GM19025 (cell line): ENCODE data around the gene RACK1.

Experiments
- ATAC-seq: cut with Tn5 transposase; IDR thresholded peaks from one replicate; pipeline ENCODE4 v1.9.1; 2021; ENCODE audit warnings: mild to moderate bottlenecking, low read depth, moderate library complexity; ENCODE audit not compliant: unreplicated experiment

The RACK1 gene

DNA sequence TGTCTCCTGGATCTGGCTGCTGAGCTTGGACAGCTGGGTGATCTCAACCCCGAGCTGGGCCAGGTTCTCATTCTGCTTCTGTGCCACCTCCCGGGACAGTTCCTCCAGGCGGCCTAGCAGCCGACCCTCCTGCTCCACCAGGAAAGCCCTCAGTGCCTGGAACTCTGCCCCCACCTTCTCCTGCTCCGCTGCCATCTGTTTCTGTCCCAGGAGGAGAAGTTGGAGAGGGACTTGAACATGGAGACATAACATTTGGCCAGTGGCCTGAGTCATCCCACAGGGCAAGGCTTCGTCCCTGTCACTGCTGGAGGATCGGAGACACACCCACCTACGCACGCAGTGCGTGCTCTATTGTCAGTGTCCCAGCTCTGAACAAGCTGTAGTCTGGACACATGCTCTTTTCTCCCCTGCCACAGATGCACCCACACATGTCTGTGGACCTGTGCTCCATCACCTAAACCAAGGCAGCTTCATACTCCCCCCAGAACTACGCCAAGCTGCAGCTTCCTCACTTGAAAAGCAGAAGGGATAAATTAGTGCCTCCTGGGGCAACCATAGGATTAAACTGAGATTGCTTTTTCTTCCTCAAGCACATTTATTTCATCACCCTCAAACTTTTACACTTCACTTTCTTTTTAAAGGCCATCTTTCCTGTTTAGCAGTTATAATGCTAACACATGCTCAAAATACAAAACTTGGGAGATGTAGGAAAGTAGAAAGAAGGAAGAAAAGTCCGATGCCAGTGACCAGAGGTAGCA, 43.6 kb downstream of the RACK1 start:
- no peak for ATAC-seq

DNA sequence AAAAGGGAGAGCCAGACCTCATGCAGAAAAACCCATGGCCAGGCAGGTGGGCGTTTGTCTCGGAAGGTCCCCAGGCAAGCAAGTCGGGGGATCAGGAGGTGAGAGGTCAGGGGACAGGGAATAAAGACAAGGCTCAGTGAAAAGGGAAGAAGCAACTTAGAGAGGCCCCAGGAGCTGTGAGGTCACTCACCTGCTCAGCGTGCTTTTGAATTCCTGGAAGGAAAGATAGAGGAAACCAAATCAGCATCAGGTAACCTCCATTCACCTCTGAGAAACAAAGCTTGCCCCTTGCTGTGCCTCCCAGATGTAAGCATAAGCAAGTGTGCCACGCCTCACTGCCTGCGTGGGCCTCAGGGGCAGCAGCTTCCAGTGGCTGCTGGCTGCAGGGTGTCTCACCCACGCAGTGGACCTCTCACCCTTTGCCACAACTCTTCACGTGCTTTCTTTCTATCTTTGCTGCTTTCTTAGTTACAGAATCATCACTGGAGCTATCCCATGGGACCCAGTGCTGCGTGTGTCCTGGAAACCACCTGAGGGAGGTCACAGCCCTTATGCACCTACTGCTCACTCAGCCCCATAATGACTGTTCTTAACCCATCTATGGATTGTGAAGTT, 44.7 kb downstream of the RACK1 start:
- ATAC-seq, result peak; percentile 85

DNA sequence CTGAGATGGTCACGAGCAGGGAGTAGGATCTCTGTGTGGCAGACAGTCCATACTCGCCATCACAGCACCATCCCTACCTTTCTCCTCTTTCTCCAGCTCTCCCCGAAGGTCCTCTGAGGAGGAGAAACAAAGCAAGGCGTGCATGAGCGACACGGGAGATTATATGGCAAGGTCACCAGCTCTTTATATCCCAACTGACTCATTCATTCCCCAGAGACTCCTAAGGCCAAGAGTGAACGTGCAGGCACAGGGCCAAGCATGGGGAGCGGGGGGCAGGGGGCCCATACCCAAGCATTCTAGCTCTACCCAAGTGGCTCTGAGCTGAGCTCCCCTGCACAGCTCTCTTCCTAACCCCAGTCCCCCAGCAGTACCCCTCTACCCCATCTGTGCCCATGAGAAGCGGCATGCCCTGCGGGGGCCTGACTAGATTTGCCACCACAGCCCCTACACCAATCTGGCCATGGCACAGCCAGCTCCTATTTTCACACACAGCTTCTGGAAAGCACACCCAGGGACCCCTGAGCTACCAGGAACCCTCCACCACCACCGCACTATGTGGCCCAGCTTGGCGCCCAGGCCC, 45.5 kb downstream of the RACK1 start:
- ATAC-seq, result no peak

DNA sequence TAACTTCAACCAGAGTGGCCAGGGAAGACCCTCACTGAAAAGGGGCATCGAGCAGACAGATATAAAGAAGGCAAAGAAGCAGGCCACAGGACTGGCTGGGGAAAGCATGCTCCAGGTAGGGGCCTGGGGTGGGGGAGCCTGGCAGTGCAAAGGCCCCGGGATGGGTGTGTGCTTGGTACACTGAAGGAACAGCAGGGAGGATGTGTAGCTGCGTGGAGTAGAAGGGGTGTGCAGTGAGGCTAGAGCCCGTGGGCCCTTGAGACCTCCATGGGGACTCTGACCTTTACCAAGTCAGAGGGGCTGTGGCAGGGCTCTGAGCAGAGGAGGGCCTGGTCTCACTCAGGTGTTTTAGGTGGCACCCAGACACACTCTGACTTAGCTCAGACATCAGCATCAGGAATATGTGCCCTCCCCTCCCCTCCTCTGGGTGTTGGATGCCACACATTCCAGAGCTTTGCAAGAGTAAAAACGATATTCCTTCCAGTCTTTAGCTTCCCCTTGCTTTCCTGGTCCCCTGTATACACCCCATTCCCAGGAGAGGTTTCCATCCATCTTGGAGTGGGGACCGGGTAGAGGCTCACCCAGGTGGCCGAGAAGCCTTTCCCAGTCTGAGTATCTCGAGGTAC, 46.3 kb downstream of the RACK1 start:
- no peak for ATAC-seq

DNA sequence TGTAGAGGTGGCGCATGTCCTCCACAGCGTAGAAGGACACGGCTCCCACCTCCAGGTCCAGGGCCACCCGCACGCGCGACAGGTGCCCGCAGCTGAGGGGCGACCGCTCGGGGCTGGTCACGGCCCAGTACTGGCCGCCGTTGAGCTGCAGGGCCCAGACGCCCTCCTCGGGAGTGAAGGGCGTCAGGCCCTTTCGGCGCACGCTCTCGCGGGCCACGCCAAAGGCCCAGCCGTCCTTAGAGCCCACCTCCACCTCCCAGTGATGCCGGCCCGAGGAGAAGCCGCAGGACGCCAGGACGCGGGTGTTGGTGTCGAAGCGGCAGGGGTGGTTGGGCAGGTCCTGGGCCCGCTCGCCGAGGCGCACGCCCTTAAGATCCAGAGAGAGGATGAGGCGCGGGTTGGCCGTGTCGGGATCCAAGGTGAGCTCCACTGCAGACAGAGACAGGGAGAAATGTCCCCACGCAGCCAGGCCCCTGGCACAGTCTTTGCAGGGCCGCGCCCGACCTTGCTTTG, 48.4 kb downstream of the RACK1 start:
- ATAC-seq, result no peak

DNA sequence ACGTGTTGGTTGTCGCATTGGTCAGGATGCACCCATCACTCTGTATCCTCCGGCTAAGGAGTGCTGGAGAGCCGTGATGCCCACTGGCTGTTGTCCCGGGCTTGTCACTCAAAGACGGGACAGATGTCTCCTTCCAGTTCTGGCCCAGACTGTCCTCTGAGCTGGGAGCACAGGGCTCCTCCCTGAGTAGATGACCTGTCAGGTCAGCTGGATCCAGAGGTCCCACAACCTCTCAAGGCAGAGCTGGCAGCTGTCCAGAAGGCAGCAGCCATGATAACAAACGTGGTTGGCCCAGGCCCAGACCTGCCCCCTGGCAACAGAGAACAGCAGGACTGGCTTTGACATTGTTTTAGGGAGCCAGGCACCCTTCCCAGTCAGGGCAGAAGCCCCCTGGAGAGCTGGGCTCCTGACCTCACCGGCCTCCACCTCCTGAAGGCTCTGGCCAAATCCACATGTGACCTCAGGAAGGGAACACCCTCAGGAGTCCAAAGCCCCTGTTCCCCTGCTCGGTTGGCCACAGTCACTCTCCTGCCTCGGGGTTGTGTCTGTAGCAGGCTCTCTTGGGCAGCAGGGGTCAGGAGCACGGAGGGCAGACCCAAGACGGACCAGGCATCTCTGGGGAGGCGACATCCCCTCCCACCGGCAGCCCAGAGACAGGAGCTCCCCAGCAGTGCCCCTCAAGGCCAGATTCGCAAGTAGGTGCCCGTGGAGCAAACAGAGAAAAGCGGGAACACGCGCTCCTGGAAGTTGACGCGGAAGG, 49.0 kb downstream of the RACK1 start:
- no peak for ATAC-seq

DNA sequence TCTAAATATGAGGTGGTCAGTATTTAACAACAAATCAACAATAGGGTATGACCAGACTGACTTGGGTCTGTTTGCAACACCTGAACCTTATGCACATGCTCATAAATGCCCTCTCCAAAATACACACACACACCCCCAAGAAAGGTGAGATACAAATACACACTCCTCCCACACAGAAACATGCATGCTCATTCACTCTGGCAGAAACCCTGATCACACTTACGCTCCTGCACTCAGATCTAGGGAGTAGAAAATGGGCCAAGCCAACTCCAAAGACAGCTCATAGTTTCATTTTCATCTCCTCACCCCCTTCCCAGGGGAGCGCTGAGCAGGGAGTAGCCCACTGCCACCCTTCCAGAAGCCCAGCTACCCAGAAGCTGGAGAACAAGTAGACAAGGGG, 50.0 kb downstream of the RACK1 start:
- ATAC-seq, result no peak

DNA sequence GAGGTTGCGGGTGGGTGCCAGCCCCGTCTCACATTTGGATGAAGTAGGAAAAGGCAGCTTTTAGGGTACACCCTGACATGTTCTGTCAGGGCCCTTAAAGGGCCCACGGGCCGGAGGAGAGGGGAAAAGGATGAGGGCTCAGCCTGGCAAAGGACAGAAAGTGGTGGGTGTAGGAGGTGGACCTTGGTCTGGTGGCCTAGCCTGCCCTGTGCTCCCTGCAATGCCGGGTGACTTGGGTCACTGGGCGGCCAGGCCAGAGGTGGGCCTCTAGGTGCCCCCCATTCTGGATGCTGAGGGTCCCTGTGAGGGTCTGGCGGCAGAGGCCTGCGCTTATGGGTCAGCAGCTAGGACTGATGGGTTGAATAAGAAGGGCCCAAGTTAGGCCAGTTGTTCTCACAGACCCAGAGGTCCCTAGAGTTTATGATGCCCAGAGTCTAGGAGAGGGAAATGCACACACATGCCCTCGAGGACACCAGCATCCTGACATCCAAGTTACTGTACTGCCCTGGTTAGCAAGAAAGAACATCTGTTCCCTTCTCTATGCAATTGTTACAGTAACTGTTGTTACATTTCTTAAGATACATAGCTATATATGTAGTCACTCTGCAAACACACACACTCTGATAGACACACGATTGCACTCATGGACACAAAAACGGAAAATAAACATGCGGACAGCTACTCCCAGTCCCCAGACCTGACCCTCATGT, 51.2 kb downstream of the RACK1 start:
- ATAC-seq, result no peak

DNA sequence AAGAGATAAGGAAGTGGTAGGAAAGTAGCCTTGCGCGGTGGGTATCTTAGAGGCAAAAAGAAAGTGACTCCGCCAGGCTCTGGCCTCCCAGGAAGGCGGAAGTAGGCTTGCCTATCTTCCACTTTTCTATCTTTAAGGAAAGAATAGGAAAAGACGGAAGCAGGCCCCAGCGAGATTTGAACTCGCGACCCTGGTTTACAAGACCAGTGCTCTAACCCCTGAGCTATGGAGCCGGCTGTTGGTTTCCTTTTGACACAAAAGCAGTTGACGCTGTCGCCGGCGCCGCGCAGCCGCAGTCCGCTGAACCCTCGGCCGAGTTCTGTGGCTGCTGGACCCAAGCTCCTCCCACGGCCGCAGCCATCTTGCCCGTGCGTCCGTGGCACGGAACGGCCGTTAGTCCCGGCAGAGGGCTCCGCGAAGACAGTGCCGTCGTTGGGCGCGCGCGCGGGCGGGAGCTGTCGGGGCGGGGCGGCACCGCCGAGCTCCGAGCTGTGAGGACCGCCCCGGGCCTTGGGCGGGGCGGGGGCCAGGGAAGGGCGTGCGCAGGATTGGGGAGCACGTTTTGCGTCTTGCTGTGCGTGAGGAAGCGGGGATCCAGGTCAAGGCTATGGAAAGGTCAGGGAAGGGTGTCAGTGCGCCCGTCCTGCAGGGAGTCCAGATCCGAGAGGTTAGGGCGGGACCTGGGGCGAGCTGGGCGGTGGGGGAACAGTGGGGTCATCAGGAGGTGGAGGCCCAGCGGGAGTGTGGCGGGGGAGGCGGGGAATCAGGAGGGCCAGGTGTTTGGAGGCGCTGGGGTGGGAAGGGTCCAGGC, 52.0 kb downstream of the RACK1 start:
- peak; percentile 65 for ATAC-seq

DNA sequence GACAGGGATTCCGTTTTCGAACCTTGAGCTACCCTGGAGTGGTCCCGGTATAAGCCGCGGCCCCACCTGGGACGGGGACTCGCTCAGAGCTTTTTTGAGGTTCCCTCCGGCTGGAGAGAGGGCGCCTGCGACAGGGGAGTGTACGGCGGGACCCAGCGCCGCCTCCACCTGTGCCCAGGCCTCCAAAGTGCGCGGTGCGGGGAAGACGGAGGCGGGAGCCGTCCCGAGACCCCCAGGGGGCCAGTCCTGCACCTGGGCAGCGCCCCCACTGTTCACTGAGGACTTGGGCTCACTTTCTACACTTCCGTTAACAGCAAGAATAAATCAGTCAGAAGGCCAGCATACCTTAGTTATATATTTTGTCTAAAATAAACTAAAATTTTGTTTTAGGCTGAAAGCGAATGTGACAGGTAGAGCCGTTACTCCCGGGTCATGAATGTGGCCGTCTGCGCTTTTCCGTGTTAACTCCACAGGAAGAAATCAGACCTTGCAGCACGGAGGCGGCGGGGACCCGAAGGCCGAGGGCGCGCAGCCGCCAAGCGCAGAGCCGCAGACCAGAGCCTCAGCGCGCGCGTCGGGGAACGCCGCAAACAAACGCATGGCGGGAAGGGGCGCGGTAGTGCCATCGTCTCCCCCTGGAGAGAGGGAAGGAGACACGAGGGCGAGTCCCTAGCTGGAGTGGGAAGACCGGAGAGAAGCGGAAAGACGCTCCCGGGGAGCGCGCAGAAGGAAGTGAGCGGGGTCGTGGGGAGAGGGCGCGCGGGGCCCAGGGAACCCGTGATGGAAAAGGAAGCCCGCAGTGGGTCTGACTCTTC, 52.8 kb downstream of the RACK1 start:
- ATAC-seq, result peak; percentile 1

DNA sequence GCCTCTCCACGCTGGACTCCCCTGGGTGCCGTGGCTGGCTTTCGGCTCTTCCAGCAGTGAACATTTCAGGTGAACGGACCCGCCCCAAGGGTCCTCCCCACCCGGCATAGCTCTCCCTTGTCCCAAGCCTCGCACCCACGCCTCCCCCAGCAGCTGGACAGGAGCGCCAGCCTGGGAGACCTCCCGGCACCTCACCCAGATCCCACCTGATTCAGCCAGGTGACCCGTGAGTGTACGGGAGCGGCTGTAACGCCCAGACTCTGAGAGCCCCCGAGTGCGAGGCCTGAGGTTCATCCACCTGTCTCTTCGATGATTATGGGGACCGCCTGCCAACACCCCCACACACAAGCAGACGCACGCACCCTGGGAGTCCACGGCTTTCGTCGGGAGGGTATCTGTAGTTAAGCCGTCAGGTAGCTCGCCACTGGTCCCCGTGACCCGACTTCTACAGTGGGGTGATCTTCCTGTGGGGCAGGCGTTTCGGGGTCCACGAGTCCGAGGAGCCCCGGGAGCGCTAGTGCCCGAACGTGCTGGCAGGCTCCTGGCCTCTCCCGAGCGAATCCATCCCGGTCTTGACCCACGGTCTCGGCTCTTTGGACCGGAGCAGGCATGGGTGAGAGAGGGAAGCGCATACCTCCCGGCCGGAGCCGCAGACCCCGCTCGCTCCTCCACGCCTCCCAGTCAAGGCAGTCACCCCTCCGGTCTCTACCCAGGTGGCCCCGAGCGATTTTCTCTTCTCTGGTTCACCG, 53.6 kb downstream of the RACK1 start:
- ATAC-seq, result no peak

DNA sequence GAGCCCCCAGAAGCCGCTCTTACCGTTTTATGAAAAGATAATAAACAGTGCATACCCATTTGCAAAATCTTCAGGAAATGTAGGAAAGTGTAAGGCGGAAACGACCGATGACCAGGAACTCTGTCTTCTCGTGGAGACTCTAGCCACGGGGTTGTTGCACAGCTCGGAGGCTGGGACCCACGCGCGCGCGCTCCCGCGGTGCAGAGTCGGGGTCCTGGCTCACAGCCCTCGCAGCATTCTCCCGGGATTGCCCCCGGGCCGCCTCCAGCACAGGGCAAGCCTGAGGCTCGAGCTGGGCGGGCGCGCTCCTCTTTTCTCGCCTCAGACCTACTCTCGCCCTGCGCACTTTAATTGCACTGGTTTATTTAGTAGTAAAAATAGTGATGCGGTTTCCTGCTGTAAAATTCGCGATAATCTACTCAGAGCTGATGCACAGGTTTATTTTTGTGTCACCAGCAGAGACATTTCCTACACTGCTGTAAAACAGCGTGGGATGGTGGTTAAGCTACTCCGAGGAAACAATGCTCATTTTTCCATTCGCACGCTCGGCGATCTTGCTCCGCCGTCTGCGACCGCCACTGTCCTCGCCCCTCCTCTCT, 54.2 kb downstream of the RACK1 start:
- ATAC-seq, result no peak

DNA sequence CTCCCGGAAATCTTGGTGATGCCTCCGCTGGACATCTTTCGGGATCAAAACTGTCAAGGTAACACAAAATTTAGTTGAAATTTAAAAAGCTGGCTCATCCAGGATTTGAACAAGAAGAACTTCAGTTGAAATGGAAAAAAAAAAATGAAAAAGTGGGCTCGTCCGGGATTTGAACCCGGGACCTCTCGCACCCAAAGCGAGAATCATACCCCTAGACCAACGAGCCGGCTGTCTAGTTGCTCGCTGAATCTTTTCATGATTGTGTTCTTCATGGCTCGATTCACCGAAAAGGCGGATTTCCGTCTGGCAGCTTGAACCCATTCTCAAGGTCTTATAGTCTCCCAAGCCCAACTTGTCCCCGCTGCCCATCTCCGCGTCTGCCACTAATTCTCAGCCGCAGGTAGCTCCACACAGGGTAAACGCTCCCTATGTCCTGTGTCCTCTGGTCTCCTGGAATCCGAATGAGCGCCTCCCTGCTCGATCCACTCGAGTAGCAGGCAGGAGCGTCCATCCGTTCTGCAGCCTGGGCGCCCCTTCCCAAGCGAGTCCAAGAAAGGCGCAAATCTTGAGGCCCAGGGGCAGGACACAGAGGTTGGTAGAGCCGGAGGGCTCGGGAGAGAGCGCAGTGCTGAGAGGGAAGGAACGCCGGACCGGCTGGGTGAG, 54.9 kb downstream of the RACK1 start:
- ATAC-seq, result no peak

DNA sequence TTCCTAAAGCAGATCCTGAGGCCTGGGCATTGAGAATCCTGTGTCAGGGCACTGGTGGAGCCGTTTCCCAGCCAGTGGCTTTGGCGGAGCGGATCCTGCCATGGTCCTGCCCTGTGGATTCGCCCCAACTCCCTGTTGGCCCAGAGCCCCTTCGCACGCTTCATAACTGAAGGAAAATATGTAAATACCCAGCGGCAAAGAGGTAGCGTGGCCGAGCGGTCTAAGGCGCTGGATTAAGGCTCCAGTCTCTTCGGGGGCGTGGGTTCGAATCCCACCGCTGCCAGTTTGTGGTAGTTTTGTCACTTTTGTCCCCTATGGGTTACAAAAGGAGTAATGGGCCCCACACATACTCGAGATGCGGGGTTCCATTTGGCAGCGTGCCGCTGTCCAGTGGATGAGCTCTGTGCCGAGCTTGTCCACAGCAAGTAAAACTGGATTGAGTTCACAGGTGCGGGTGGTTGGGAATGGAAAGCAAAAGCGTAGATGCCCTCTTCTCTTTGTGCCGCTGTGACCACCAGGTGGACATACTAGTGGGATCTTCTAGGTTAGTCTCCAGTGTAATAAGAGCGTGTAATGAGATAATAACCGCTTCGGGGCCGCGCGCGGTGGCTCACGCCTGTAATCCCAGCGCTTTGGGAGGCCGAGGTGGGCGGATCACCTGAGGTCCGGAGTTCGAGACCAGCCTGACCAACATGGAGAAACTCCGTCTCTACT, 56.0 kb downstream of the RACK1 start:
- no peak for ATAC-seq

DNA sequence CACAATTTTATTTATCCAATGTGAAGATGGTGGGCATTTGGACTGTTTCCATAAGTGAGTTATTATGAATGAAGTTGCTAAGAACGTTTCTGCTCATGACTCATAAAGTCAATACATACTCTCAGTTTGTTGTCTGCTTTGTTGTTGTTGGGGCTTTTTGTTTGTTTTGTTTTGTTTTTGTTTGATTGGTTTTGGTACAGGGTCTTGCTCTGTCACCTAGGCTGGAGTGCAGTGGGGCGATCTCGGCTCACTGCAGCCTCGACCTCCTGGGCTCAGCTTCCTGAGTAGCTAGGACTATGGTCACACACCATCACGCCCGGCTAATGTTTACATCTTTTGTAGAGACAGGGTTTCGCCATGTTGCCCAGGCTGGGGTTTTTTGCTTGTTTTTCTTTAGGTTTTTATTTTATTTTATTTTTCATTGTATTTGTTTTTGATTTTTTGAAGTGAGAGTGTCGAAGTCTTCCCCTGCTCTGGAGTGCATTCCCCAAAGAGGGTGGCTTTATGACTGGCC, 56.7 kb downstream of the RACK1 start:
- ATAC-seq, result no peak
